ENCODE data around the gene CBR1. TPM values are rescaled to one million over a fixed set of nuclear protein-coding genes. Genes with fewer than 3 reads are reported as not detected.
A peak's percentile ranks its signal among the peaks of the same experiment; 100 is the strongest.

The CBR1 gene
- total RNA-seq: 152 TPM

GRCh38 chr21:36069713-36070583, at the start of gene CBR1:
Gene CBR1, plus strand, starts transcription at chr21:36070024. Its CDS starts 92 bp downstream, at chr21:36070116.
- ATAC-seq (peak; percentile 88), DNase-seq (ENCODE audit: low spot score) (peak; percentile 98)

- DNase-seq (ENCODE audit: low spot score) (no peak), ATAC-seq (no peak)
Measured at GRCh38 chr21:36021251-36021837, 48.5 kb upstream of the CBR1 start.

DNA sequence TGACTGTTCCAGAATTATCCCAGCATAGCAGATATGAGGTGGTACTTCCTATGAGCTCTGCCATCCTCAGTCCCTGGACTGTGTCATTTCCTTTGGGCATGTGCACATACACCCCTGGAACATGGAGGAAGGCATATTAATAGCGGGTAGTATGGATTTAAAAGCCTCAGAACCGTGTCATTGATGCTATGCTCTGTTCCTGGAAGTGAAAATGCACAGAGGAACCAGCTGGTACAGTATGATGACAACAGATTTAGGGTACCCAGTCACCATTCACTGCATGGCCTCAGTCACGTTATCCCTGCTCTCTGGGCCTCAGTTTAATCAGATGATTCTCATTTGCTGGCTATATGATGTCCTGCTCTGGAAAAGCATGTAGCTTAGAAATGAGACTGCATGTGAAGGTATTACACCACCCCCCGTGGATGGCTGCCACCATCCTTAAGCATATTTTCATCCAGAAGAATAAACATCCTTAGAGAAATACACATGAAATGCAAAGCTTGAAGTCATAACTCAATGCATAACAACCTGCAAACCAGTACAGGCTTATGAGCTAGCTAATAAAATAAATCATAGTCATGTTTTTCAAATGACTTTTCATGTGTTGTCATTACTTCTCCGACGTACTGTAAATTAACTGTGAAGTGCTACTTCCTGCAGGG, 47.3 kb upstream of the CBR1 start:
- no peak for ATAC-seq

DNA sequence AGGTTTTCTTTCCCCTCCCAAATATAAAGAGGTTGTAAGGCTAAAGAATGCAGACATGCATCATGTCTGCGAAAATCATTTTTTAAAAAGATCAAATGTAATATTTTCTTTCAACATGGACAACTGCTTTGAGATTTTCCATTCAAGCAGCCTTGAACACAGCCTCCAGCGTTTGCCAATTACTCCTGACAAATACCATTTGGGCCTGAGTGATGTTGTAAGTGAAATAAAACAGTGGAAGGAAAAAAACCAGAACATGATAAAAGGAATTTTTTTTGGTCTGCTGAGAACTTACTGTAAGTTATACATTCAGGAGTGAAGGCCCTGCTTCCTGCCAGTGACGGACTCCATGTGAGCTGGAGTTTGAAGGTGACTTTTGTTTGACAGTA, 46.7 kb upstream of the CBR1 start:
- ATAC-seq: no peak
- no peak for DNase-seq (ENCODE audit: low spot score)

More for the DNA sequence above, 47.3 kb upstream of the CBR1 start:
- DNase-seq (ENCODE audit: low spot score): no peak

DNA sequence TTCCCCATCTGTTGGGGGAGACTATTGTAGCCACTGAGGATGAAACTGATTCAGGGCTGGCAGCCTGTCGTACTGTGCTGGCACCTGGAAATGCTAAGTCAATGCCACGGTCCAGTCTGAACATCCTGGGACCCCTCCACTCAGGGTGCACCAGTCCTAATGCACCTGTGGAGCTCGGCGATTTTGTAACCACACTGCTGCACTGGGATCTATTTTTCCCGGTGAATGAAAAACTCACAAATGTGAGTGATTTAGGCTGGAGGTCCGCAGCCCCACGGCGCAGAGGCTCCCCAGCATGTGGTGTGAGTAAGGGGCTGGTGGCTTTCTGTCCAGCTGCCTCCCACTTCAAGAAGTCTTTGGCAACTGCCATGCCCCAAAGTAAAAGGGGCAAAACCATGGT, 45.0 kb upstream of the CBR1 start:
- DNase-seq (ENCODE audit: low spot score) (no peak), ATAC-seq (no peak)

DNA sequence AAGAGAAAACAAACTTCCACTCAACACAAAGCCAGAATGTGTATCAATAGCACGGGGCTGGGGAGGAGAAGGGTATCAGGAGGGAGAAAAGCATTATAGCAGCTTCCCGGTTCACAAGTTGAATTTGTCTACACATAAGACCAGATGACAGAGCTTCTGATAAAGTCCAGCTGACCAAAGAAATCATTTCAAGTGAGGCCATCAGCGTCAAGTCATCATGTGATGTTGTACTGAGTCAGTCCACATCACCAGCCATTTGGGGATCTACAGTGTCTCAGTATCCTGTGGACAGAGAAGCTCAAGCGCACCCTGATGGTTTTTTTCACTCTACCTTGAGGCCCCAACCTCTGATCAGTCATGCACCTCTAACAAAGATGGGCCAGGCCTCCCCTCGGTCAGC, 42.5 kb upstream of the CBR1 start:
- no peak for DNase-seq (ENCODE audit: low spot score)

DNA sequence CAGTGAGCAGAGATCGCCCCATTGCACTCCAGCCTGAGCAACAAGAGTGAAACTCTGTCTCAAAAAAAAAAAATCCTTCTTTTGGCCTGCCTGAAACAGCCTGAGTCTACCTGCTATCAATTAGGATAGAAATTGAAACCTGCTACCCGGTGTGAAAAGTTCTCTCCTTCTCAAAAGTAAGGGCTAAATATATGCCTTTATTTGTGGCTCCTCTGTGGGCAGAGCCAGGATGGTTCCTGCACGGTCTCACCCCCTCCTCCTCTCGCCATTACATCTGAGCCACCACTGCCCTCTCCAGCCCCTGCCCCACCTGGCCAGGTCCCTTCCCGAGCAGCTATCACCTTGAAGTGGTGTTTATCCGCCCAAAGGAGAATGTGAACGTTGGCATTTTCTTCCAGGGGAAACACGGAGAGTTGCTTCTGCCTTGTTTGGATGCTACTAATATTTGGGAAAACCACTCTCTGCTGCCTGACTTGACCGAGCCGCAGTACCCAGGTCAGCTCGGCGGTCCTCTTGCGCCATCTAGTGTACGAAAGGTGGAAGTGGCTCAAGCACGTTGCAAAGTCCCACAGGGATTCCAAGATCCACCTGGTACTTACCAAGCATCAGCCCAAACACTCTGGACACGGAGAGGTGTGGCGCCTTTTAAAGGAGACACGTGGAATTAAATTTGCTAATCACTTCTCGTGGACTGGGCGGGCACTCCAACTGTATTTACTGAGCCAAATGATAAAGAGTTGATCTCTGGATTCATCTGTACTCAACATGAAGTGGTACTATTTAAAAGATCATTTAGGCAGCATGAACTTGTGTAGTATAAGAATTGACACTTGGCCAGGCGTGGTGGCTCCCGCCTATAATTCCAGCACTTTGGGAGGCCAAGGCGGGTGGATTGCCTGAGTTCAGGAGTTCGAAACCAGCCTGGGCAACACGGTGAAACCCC, 41.4 kb upstream of the CBR1 start:
- peak; percentile 77 for DNase-seq (ENCODE audit: low spot score)
- ATAC-seq: peak; percentile 99

More for the DNA sequence above, 42.5 kb upstream of the CBR1 start:
- no peak for ATAC-seq

DNA sequence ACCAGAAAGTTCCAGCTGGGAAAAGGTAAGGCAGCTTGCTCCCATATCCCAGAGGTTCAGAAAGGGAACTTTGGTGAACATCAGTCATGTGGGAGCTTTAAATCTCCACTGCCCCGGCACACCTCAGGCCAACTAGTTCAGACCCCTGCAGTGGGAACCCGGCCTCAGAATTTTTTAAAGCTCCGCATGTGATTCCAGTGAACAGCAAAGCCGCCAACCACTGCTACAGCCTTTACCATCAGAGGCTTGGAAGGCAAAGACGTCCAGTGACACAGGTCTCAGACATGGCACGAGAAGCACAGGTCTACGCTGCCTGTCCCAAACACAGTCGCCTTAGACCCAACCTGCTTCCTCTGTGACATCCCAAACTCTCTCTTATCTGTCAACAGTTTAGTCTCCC, 40.5 kb upstream of the CBR1 start:
- ATAC-seq: no peak
- DNase-seq (ENCODE audit: low spot score): no peak

DNA sequence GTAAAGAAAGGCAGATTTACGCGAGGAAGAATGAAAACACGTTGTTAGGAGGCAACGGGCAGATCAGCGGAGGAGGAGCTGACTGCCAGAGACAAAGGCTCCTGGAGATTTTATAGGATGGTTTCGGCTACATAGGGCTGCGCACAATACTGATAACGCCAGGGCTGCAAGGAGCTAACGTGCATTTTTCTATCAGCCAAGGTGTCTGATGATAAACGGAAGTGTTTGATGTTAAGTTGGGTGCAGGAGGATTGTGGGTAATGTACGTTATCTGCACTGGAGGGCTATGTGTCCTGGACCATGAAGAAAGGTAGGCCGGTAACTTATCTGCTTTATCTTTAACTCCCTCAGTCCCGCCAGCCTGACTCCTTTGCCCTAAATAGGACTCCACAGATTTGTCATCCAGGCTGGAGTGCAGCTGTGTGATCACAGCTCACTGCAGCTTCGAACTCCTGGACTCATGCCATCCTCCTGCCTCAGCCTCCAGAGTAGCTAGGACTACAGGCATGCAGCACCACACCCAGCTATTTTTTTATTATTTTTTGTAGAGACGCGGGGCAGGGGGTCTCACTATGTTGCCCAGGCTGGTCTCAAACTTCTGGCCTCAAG, 39.1 kb upstream of the CBR1 start:
- no peak for DNase-seq (ENCODE audit: low spot score)
- ATAC-seq: no peak

- no peak for ATAC-seq
- no peak for DNase-seq (ENCODE audit: low spot score)
Measured at GRCh38 chr21:36032647-36033406, 37.0 kb upstream of the CBR1 start.

GRCh38 chr21:36034211-36034913, 35.5 kb upstream of the CBR1 start:
- DNase-seq (ENCODE audit: low spot score) (no peak), ATAC-seq (no peak)

DNA sequence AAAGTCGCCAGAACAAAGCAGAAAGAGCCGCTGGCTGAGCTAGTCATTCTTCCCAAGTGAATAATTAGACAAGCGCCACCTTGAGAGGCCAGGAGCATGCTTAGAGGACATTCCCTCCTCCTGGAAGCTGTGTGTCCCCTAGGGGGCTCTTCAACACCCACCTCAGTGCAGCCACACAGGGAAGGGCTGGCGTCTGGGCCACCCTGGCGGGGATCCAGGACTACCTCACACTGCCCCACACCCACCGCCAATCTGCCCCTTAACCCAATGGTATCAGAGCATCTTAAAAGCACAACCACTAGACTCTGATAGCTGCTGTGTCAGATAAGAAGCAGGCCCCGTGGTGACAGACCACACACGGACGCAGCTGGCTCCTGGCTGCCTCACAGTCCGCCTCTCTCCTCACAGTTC, 34.4 kb upstream of the CBR1 start:
- ATAC-seq (no peak), DNase-seq (ENCODE audit: low spot score) (no peak)

DNA sequence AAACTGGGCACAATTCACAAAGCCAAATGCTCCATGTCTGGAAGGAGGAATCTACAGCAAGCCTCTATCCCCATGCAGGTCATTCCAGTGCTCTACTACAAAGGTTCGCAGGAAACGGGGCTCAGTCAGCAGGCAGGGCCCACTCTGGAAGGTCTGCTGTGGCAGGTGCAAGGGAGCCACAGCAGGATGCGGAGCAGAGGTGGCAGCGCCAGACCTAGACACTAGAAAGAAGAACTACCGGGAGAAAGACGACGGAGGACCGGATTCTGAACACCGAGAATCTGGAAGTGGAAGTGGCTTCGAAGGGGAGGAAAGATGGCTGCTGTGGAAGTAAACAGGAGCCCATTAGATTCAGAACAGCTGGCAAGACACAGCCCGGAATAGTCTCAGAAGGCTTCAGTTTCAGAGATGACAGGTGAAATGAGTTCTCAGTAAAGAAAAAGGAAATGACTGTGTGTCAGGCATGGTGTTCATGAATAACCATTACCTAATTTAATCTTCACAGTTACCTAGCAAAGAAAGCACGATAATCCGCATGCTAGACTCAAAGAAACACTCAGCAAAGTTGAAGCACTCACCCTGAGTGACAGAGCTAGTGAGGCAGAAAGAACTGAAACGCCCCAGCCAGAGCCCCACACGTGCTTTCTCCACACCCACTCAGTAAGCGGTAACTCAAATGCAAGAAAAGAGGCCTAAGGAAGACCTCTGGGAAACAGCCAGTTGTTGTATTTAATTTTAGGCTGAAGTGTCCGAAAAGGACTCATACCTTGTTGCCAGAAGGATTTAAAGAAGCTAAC, 30.9 kb upstream of the CBR1 start:
- ATAC-seq: no peak

GRCh38 chr21:36039861-36040260, 30.0 kb upstream of the CBR1 start:
- DNase-seq (ENCODE audit: low spot score) (no peak), ATAC-seq (no peak)

More for the DNA sequence above, 30.9 kb upstream of the CBR1 start:
- DNase-seq (ENCODE audit: low spot score): no peak

- ATAC-seq: no peak
Measured at GRCh38 chr21:36040389-36040788, 29.4 kb upstream of the CBR1 start.

DNA sequence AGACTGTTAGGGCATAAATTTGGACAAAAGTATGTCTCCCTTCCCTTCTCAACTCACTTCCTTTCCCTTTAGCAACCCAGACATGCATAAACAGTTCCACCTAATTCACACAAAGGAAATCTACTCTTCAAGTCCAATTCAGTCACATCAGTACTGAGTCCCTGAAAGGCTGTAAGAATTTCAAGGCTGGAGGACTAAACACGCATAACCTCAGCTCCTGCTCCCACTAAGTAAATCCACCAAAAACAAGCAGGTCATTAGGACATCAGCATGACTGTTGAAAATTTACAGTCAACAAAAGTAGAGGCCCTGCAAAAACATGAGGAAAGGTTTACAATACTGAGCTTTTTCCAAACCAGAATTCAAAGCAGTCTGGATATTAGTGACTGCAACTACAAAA, 27.9 kb upstream of the CBR1 start:
- ATAC-seq: no peak
- DNase-seq (ENCODE audit: low spot score): no peak

More at GRCh38 chr21:36040389-36040788, 29.4 kb upstream of the CBR1 start:
- DNase-seq (ENCODE audit: low spot score): no peak

- DNase-seq (ENCODE audit: low spot score): no peak
- ATAC-seq: no peak
Measured at GRCh38 chr21:36044056-36044455, 25.8 kb upstream of the CBR1 start.

- no peak for ATAC-seq
Measured at GRCh38 chr21:36045993-36046392, 23.8 kb upstream of the CBR1 start.

More at GRCh38 chr21:36045993-36046392, 23.8 kb upstream of the CBR1 start:
- DNase-seq (ENCODE audit: low spot score): no peak
